Measurements from ENCODE around the gene DUSP21.
"Not testable (repeated sequence)": the region's sequence is repeated elsewhere in the genome, so short reads cannot be mapped to it uniquely, and the experiment has no call there.

The DUSP21 gene

DNA sequence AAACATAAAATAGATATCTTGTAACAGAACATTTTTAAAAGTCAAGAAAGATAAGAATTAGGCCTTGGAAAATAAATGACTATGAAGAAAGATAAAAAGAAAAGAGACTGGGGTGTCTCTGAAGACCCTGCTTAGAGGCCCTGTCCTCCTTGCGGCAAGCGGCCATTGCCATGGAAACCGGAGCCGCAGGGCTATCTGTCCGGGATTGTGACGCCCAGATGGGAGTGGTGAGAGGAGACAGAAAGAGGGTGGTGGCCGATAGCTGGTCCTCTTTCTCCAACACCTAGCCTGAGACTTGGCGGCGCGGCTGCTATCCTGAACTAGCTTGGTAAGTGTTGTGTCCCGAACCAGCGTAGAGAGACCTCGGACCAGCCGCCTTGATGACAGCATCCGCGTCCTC is at the start of gene DUSP21:
DUSP21 (plus strand) TSS at position 269 of the 400 bp plus-strand sequence; CDS start at position 381, 112 bp downstream.
- DNase-seq, result no peak

DNA sequence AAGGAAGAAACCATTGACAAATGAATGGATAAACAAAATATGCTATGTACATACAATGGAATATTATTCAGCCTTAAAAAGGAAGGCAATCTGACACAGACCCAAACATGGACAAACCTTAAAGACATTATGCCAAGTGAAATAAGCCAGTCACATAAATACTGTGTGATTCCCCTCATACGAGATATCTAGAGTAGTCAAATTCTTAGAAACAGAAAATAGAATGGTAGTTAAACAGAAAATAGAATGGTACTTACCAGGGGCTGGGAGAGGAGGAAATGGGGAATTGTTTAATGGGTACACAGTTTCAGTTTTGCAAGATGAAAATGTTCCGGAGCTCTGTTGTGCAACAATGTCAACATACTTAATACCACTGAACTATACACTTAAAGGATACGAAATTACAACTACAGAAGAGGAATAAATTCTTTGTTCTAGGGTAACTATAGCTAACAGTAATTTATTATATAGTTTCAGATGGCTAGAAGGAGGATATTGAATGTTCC is 47.8 kb upstream of the DUSP21 start:
- no peak for DNase-seq

- no peak for DNase-seq
Measured at GRCh38 chrX:44802613-44803012, 41.2 kb upstream of the DUSP21 start.

GRCh38 chrX:44815681-44816080 is 28.1 kb upstream of the DUSP21 start:
- no peak for DNase-seq

DNA sequence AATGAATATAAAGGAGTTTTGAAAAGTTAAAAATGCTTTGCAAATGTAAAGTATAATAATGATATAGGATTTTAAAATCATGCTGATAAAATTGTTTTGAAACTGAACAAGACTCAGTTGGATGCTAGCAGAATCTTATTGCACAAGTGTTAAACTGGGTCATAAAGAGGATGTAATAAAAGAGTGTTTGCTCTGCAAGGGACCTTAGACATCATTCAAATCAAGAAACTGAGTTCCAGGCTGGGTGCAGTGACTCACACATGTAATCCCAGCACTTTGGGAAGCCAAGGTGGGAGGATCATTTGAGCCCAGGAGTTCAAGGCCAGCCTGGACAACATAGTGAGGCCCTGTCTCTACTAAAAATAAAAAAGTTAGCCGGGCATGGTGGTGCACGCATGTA is 27.5 kb upstream of the DUSP21 start:
- DNase-seq, result no peak

- no peak for DNase-seq
Measured at GRCh38 chrX:44817029-44817428, 26.8 kb upstream of the DUSP21 start.

DNA sequence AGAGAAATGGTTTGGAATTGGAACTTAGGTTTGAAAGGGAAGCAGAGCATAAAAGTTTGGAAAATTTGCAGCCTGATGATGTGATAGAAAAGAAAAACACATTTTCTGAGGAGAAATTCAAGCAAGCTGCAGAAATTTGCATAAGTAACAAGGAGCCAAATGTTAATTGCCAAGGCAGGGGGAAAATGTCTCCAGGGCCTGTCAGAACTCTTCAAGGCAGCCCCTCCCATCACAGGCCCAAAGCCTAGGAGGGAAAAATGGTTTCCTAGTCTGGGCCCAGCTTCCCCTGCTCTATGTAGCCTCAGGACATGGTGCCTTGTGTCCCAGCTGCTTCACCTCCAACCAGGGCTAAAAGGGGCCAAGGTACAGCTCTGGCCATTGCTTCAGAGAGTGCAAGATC is 21.2 kb upstream of the DUSP21 start:
- DNase-seq, result no peak

- DNase-seq, result not testable (repeated sequence)
Measured at GRCh38 chrX:44823193-44823592, 20.6 kb upstream of the DUSP21 start.

GRCh38 chrX:44828008-44828605 is 15.7 kb upstream of the DUSP21 start:
- no peak for DNase-seq

DNA sequence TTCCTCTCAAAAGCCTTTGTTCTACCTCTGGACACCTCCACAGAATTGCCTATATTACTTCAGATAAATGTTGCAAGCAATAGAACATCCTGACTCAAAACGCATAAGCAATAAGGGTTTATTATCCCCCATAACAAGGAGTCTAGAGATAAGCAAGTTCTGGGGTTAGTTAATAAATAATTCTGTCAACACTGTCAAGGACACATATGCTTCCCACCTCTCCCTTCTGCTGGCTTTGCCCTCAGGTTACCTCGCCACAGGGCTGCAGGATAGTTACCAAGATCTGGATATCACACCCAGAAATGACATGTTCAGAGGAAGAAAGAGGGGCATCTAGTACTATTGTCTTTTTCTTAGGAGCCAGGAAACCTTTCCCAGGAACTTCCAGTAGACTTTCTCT is 14.0 kb upstream of the DUSP21 start:
- DNase-seq, result no peak

- no peak for DNase-seq
Measured at GRCh38 chrX:44842550-44843317, 1.1 kb upstream of the DUSP21 start.

DNA sequence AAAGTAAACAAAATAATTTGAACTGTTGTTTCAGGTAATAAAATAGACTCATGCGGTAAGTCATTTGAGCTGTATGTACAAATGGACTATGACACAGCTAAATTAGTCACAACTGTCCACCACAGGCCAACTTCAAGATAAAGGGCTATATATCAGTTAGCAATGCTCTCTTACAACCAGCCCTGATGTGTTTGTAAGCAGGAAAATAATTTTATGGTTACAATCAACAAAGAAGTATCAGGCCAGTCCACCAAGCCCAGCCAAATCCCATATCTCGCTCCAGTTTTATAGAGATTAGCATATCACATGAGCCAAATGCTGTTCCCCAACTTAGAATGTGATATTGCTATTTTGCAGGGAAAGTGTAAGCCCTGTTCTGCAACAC is 511 bp upstream of the DUSP21 start:
- no peak for DNase-seq

DNA sequence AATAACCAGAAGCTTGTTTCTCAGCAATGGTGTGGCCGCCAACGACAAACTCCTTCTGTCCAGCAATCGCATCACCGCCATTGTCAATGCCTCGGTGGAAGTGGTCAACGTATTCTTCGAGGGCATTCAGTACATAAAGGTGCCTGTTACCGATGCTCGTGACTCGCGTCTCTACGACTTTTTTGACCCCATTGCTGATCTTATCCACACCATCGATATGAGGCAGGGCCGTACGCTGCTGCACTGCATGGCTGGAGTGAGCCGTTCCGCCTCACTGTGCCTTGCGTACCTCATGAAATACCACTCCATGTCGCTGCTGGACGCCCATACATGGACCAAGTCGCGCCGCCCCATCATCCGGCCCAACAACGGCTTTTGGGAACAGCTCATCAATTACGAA is 383 bp downstream of the DUSP21 start:
- DNase-seq, result no peak

GRCh38 chrX:44850891-44851290 is 7.1 kb downstream of the DUSP21 start:
- DNase-seq, result not testable (repeated sequence)

DNA sequence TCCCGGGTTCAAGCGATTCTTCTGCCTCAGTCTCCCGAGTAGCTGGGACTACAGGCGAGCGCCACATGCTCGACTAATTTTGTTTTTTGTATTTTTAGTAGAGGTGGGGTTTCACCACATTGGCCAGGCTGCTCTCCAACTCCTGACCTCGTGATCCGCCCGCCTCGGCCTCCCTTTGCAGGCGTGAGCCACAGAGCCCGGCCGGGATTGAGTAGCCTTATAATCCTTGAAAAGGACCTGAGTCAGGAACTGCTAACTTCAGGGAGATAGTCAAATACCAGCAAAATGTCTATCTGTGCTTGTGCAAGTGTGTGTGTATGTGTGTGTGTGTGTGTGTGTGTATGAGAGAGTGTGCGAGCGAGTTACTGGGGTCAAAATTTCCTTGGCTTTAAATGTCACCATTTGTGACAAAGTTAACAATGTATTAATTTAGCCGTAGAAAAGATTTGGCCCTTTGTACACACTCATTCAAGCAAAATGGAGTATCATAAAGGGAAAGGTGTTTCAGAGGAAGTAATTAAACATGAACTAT is 27.4 kb downstream of the DUSP21 start:
- DNase-seq, result no peak

DNA sequence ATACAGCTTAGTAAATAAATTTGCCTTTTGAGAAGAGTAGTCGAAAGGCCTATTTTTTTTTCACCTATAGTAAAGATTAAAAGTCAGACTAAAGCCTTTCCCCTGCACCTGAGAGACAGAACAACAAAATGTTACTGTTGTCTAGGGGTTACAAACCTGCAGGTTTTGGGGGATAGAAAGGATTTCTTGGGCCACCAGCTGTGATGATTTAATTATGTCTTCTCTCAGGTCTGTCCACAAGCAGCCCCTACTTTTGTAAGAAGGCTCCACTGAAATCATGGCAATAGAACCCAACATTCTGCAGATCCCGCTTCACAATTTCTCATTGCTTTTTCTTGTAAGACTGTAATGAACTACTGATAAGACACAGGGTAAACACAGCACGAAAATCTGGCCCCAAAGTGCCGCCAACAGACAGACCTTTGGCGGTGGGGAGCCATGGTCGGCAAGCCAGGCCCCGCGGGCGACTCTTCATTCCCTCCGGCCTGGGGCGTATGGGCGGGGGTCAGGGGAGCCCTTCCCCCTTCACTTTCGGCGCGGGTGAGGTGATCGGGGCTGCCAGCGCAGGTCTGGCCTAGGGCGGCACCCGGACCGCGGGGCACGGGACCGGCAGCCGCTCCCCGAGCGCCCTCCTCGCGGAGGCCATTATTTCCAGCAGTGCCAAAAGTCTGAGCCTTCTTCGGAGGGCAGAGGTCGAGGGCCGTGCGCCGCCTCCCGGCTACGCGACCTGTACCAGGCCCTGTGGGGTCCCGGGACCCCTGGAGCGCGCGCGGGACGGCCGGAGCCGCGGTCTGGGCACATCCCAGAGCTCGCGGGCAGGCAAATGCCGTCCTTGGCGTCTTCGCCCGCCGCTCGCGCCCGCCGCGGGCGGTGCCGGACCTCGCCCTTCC is 28.4 kb downstream of the DUSP21 start:
- no peak for DNase-seq

GRCh38 chrX:44872821-44873414 is 29.1 kb downstream of the DUSP21 start, which contains the start of gene KDM6A:
KDM6A (plus strand) TSS chrX:44873188; CDS start chrX:44873552, 364 bp downstream.
- DNase-seq, result peak; percentile 95

GRCh38 chrX:44873415-44874276 is 29.8 kb downstream of the DUSP21 start:
- DNase-seq, result no peak

- DNase-seq, result no peak
Measured at GRCh38 chrX:44874420-44875184, 30.8 kb downstream of the DUSP21 start.

DNA sequence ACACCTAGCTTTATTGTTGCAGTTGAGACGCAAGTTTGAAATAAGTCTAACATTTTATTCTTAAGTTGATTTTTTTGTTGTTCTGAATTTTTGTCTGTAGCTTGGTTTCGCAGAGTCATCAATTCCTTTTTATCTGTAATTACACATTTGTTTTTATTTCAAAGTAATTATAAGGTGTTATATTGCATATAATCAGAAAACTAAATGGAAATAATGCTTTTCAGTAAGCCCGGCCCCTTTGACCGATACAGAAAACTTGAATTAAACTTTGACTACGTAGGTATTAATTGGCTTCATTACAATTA is 31.3 kb downstream of the DUSP21 start:
- no peak for DNase-seq

- no peak for DNase-seq
Measured at GRCh38 chrX:44876086-44876485, 32.3 kb downstream of the DUSP21 start.

Data from NCI-H1092 (cell line).